ENCODE measurements around the gene PDXDC1. TPM values are rescaled to one million over a fixed set of nuclear protein-coding genes. Genes with fewer than 3 reads are reported as not detected.
A peak's percentile ranks its signal among the peaks of the same experiment; 100 is the strongest.

The PDXDC1 gene
- total and polyA plus RNA-seq, 2 experiments from 2014 or later: 77.6 to 84.6 TPM

DNA sequence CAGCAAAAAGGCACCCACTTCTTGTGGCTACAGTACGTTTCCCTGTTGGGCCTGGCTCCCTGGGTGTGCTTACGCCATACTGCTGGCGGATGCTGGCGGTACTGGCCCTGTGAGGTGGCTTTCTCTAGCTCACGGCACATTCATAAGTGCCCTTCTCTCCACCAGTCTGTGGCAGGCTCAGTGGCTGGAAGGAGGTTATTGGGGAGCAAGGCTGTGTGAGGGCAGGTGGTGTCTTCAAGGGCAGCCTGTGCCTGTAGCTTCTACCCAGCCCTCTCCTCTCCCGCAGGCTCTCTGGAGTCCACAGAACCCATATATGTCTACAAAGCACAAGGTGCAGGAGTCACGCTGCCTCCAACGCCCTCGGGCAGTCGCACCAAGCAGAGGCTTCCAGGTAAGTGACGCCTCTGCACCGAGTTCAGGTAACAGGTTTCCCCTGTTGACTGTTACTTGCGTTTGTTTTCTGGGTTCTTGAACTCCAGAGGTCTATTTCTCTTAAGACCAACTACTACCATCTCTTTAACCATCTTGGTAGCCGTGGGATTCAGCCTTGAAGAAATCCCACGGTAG, 60.4 kb downstream of the PDXDC1 start:
- Histone ChIP-seq H3K27me3 (no peaks in the 10 kb centered on the region), H3K36me3 (peaks cover 69% of the 10 kb centered on the region), H3K4me3 (no peak overlapping the region), H3K27ac (no peak overlapping the region), H3K9me3 (ENCODE audit: low read depth) (no peaks in the 10 kb centered on the region), H3K4me1 (ENCODE audit: low read depth) (no peaks in the 10 kb centered on the region)
- TF ChIP-seq, protein P1, sequence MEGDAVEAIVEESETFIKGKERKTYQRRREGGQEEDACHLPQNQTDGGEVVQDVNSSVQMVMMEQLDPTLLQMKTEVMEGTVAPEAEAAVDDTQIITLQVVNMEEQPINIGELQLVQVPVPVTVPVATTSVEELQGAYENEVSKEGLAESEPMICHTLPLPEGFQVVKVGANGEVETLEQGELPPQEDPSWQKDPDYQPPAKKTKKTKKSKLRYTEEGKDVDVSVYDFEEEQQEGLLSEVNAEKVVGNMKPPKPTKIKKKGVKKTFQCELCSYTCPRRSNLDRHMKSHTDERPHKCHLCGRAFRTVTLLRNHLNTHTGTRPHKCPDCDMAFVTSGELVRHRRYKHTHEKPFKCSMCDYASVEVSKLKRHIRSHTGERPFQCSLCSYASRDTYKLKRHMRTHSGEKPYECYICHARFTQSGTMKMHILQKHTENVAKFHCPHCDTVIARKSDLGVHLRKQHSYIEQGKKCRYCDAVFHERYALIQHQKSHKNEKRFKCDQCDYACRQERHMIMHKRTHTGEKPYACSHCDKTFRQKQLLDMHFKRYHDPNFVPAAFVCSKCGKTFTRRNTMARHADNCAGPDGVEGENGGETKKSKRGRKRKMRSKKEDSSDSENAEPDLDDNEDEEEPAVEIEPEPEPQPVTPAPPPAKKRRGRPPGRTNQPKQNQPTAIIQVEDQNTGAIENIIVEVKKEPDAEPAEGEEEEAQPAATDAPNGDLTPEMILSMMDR (IDR thresholded peaks at IDR 0.05; ENCODE audit: low read depth, low read length): no peak
- no peak for DNase-seq (ENCODE audit: low read depth in 1 of 2, low spot score in 1 of 2)

DNA sequence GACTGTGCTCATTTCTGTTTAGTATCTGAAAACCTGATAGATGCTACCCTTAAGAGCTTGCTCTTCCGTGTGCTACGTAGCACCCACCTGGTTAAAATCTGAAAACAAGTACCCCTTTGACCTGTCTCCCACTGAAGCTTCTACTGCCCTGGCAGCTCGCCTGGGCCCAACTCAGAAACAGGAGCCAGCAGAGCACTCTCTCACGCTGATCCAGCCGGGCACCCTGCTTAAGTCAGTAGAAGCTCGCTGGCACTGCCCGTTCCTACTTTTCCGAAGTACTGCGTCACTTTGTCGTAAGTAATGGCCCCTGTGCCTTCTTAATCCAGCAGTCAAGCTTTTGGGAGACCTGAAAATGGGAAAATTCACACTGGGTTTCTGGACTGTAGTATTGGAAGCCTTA, 62.2 kb downstream of the PDXDC1 start:
- no peaks in the 10 kb centered on the region for H3K4me1 ChIP-seq (ENCODE audit: low read depth)
- H3K36me3 ChIP-seq: peaks cover 70% of the 10 kb centered on the region
- TF ChIP-seq, protein P1 (IDR thresholded peaks at IDR 0.05; ENCODE audit: low read depth, low read length): no peak
- no peaks in the 10 kb centered on the region for H3K9me3 ChIP-seq (ENCODE audit: low read depth)
- no peaks in the 10 kb centered on the region for H3K27me3 ChIP-seq
- H3K27ac ChIP-seq: no peak overlapping the region
- H3K4me3 ChIP-seq: no peak overlapping the region
- no peak for DNase-seq (ENCODE audit: low read depth in 1 of 2, low spot score in 1 of 2)

DNA sequence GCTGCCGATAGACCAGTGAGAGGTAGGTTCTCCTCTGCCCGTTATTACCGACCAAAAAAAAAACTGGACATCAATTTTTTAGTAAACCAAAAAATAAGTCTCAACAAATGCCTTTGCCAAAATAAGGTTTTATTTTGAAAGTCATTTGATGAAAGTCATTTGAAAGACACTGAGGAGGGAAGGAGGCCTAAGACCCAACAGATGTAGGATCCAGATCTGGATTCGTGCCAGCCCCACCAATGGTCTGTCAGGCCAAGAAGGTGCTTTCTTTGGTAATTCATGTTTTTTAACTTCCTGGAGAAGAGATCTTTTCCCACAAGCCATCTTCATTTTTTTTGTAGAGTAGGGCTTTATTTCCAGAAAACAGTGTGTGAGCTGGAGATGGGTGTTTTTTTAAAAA, 62.9 kb downstream of the PDXDC1 start:
- Histone ChIP-seq H3K4me1 (ENCODE audit: low read depth) (no peaks in the 10 kb centered on the region), H3K4me3 (no peak overlapping the region), H3K27me3 (no peaks in the 10 kb centered on the region), H3K9me3 (ENCODE audit: low read depth) (no peaks in the 10 kb centered on the region), H3K36me3 (peaks cover 68% of the 10 kb centered on the region), H3K27ac (no peak overlapping the region)
- TF ChIP-seq, protein P1 (IDR thresholded peaks at IDR 0.05; ENCODE audit: low read depth, low read length): no peak
- DNase-seq (ENCODE audit: low read depth in 1 of 2, low spot score in 1 of 2): no peak

DNA sequence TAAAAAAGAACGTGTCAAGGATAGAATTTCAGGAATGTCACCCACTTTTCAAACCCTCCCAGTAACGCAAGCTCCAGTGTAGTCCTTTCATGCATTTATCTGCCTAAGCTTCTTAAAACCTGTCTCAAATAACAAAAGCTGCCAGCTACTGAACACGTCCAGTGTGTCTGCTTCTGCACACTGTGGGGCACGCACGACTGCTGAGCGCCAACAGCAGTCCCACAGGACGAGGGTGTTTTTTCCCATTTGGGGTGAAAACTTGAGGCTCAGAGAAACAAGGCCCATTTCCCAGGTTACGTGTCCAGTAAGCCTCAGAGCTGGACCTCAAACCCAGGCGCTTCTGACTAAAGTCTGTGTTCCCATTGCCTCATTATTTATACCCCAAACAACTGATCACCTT, 63.9 kb downstream of the PDXDC1 start:
- H3K4me3 ChIP-seq: no peak overlapping the region
- H3K4me1 ChIP-seq (ENCODE audit: low read depth): no peaks in the 10 kb centered on the region
- peaks cover 62% of the 10 kb centered on the region for H3K36me3 ChIP-seq
- no peaks in the 10 kb centered on the region for H3K9me3 ChIP-seq (ENCODE audit: low read depth)
- no peak for DNase-seq (ENCODE audit: low read depth in 1 of 2, low spot score in 1 of 2)
- TF ChIP-seq, protein P1 (IDR thresholded peaks at IDR 0.05; ENCODE audit: low read depth, low read length): no peak
- no peaks in the 10 kb centered on the region for H3K27me3 ChIP-seq
- no peak overlapping the region for H3K27ac ChIP-seq

DNA sequence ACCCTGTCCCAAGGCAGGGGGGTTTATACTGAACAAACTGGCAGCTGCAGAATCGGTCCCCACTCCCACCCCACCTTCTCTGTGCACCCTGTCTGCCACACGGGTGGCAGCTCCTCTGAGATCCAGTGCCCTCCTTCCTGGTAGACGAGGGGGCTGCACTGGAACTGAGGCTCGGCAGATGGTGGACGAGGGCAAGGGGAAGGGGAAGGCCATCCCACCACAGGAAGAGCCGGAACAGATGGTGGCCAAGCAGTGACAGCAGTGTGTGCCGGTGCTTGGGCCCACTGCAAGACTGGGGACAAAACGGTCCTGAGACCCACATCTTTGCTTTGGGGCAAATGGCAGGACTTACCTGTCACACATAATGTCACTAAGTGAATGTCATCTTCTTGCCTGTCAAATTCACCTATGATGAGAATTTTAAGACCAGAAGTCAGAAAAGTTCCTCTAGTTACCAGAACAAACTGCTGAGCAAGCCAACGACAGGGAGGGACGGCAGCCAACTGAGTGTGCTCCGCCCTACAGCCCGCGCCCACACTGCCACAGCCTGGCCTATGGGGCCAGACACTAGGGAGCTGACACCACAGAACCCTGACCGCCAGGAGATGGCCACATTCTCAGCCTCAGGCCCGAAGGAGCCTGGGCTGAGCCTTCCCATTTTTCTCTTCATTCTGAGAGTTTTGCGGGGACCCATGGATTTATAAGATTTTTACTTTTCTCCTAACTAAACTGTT, 66.6 kb downstream of the PDXDC1 start:
- Histone ChIP-seq H3K27ac (no peak overlapping the region), H3K4me1 (ENCODE audit: low read depth) (no peaks in the 10 kb centered on the region), H3K27me3 (no peaks in the 10 kb centered on the region), H3K9me3 (ENCODE audit: low read depth) (no peaks in the 10 kb centered on the region), H3K36me3 (peaks cover 38% of the 10 kb centered on the region), H3K4me3 (no peak overlapping the region)
- peak in 1 of 2 donors; percentile 74 for DNase-seq (ENCODE audit: low read depth in 1 of 2, low spot score in 1 of 2)
- TF ChIP-seq, protein P1 (IDR thresholded peaks at IDR 0.05; ENCODE audit: low read depth, low read length): peak; percentile 19

All from cardiac muscle cell (in vitro differentiated cells and primary cell).